HG03432 (cell line): ENCODE data around the gene RFESD.
"Not testable (repeated sequence)": the region's sequence is repeated elsewhere in the genome, so short reads cannot be mapped to it uniquely, and the experiment has no call there.

Experiments
- ATAC-seq: cut with Tn5 transposase; IDR thresholded peaks from one replicate; pipeline ENCODE4 v1.9.1; 2021; ENCODE audit warnings: mild to moderate bottlenecking, moderate library complexity; ENCODE audit not compliant: unreplicated experiment

RFESD gene

GRCh38 chr5:95627971-95628810 is 18.4 kb upstream of the RFESD start:
- no peak for ATAC-seq

DNA sequence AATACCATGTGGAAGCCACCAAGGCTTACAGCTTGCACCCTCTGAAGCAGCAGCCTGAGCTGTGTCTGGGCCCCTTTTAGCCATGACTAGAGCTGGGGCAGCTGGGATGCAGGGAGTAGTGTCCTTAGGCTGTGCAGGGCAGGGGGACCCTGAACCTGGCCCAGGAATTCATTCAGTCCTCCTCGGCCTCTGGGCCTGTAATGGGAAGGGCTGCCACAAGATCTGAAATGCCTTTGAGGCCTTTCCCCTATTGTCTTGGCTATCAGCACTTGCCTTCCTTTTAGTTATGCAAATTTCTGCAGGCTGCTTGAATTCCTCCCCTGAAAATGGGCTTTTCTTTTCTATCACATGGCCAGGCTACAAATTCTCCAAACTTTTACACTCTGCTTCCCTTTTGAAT is 17.6 kb upstream of the RFESD start:
- ATAC-seq, result no peak

DNA sequence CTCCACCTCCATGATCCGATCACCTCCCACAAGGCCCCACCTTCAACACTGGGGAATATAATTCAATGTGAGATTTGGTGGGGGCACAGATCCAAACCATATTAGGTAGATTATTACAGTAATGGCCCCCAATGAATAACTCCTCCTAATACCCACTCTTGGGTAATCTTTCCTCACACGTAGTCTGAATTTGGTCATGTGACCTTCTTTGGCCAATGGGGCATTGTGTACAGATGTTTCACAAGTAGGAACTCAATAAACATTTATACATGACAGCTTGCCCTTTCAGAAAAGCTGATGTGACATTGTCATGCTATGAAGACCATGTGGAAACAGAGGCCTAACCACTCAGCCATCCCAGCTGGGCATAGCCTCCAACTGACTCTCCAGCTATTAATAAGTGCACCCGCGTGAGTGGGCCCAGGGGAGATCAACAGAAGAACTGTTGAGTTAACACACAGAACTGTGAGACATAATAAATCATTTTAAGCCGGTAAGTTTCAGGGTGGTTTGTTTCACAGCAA is 16.1 kb upstream of the RFESD start:
- ATAC-seq, result no peak

GRCh38 chr5:95631255-95631958 is 15.2 kb upstream of the RFESD start:
- peak; percentile 7 for ATAC-seq

DNA sequence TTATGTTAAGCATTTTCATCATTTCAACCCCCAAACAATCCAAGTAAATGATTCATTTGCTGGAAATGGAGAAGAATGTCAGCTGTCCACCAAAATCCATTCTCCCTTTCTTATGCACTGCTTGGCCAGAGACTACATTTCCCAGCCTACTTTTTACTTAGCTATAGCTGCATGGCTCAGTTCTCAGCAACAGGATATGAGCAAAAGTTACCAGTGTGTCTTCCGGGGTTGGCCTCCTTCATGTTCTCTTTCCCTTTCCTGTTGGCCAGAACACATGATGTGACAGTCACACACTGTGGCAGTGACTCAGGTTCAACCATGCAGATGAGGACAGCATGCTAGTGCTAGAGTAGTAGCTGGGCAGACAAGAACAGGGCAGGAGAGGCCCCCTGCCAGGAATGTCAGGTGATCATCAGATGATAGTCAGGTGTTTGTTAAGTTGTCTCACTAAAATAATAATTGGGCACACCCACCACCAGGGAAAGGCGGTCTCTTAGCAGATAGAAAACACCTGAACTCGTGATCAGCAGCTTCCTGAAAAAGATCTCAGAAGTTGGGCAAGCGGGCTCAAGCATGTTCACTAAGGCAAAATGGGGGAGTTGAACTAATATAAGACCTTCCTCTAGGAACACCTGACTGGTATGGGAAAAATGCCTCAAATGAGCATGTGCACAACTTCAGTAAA is 14.4 kb upstream of the RFESD start:
- ATAC-seq, result peak; percentile 94

GRCh38 chr5:95632942-95633341 is 13.6 kb upstream of the RFESD start:
- ATAC-seq, result not testable (repeated sequence)

- no peak for ATAC-seq
Measured at GRCh38 chr5:95633671-95634070, 12.9 kb upstream of the RFESD start.

- no peak for ATAC-seq
Measured at GRCh38 chr5:95634081-95634480, 12.5 kb upstream of the RFESD start.

DNA sequence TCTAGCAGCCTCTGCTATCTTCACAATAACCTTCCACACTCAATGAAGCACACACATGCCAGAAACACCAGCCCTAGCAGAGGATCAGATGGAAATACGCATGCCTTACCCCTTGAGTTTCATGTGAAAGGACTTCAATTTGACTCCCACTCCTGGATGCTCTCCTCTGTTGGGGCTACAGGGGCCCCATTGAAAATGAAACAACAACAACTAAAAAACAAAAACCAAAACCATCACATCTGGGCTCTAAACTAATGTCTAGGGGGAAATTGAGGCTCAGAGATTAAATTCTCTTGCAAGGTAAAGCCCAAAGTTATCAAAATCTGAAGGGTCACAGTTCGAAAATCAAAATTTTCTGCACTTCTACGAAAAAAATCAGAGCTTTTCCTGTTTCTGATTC is 7.9 kb upstream of the RFESD start:
- ATAC-seq, result no peak

DNA sequence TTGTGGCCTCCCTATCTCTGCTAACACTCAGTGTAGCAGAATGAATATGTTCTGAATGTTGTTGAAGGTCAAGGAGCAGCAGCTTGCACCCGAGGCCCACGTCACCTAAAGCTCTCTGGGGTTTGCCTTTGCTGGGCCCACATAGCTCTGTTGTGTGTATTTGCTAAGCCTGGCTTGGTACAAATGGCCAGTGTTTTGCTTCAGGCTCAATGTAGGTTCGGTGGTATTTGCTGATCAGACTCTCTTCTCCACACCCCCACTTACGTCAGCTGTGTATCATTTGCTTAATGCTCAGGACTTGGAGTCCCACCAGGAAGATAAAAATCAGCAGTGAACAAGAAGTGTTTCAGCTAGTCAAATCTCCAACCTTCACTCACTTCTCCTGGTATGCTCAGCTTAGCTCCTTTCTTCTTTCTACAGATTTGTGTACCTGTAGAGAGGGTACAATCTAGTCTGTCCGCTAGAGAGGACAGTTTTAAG is 4.8 kb upstream of the RFESD start:
- no peak for ATAC-seq

GRCh38 chr5:95643152-95643551 is 3.4 kb upstream of the RFESD start:
- no peak for ATAC-seq

- peak; percentile 41 for ATAC-seq
Measured at GRCh38 chr5:95644351-95645042, 2.1 kb upstream of the RFESD start.

DNA sequence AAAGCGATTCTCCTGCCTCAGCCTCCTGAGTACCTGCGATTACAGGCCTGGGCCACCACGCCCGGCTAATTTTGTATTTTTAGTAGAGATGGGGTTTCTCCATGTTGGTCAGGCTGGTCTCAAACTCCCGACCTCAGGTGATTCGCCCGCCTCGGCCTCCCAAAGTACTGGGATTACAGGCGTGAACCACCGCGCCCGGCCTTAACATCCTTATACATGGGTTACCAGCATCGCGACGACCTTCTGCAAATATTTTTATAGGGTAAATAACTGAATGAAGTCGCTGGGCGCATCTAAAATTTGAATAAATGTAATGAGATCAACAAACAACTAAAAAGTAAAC is 380 bp upstream of the RFESD start:
- not testable (repeated sequence) for ATAC-seq

DNA sequence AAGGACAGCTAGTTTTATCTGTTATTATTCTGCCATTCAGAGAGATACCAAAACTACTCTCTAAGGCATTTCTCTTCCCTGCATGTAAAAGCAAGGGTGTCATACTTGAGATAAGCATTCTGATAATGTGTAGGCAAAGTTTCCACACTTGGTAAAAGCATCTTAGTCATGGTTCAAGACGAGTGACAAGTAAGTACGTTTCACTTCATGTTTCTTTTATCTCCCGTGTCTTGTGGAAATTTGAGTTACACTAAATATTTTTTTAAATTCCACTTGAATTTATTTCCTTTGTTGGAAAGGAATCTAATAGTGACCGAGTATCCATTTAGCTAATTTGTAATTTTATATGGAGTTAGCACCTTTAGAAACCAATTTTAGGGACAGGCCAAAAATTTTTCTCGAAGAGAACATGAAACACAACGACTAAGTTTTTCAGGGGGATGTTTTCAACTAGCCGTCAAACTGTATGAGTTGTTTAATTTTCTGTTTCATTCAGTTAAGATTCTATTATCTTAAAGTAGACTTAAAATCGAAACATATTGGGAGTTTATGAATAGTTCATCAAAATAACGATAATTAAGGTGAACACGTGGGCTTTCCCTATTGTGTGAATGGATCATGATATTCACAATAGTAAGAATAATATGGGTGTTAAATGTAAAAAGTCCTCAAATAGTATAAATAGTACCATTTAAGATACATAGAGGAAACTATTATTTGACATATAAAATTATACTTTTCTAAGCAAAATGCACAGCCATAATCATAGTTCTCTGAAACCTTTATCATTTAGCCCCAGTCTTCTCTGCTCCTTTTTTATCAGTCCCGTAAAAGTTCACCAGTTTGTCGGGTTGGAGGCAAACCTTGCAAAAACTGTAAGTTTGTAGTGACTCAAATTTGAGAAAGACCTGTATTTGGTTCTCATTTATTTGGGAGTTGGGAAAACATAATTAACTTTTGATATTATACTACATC is 1.6 kb downstream of the RFESD start:
- no peak for ATAC-seq

- no peak for ATAC-seq
Measured at GRCh38 chr5:95649274-95649673, 2.7 kb downstream of the RFESD start.

GRCh38 chr5:95649842-95650620 is 3.5 kb downstream of the RFESD start:
- ATAC-seq, result no peak

DNA sequence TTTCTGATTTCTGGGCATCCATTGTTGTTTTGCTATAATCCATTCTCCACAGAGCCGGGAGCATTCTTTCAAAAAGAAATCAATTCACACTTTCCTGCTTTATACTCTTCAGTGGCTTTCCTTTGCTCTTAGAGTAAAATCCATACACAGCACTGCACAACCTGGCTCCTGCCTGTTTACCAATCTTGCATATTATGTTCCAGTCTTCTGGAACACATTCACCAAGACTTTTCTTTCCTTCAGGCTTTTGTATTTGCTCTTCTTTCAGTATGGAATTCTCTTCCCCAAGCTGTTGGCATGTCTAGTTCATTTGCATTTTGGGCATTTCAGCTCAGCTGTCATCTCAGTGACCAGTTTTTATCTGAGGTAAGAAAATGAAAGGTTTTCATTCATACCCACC is 6.3 kb downstream of the RFESD start:
- no peak for ATAC-seq

DNA sequence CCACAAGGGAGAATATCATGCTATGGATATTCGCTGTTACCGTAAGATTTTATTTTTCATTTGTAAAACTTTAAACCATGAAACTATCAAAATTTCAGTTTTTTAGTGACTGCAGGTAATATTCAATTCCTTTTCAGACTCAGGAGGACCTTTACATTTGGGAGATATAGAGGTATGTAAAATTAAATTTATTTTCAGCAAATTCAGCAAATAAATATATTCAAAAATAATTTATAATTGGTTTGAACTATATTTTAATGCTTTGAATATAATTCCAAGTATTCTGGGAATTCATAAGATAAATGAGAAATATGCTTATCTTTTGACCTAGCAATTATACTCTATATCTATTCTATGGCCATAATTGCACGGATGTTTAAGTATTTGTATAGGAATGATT is 7.6 kb downstream of the RFESD start:
- ATAC-seq, result no peak

DNA sequence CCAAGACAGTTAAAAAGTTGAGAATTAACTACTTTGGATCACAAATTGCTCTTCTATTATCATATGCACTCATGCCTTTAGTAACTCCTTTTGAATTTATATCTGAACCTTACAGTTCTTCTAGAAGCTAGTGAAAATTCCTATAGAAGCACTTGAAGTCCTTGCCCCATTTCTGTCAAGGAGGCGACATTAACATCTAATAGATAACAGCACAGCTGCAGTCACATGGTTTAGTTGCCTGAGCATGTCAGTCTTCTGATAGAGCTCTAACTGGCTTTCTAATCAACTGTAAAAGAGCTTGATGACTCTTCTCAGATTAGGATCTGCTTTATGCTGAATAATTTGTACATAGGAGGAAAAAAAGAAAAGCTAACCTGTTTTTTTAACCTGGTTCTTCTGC is 9.0 kb downstream of the RFESD start:
- no peak for ATAC-seq
